HEK293 (cell line): ENCODE measurements around the gene TUBGCP3.

Experiments used
- CTCF ChIA-PET: fragments of 350-600 bp; formaldehyde crosslinking; extraction: SDS; loops from one replicate; lab custom pipeline; 2021; ENCODE audit warnings: antibody characterized with exemption; lab: Yijun Ruan, JAX
- POLR2A ChIA-PET: fragments of 300-600 bp; formaldehyde crosslinking; extraction: SDS; loops from one replicate; lab custom pipeline; 2020; ENCODE audit warnings: antibody characterized with exemption, inconsistent platforms; lab: Yijun Ruan, JAX
- H3K27ac ChIP-seq: fragments of 200-500 bp; sonication (Bioruptor generic); 2 replicates; pipeline ENCODE4 v1.5.1; 2014; ENCODE audit warnings: low read depth, low read length, control low read depth, inconsistent platforms; ENCODE audit errors: extremely low read depth
- H3K36me3 ChIP-seq, 2 experiments: fragments of 200-500 bp in 1 of 2; sonication (Bioruptor generic) in 1 of 2; 1 replicate in 1 of 2; 2 replicates in 1 of 2; pipeline ENCODE4 v1.5.1; 2014 to 2017; ENCODE audit warnings: inconsistent platforms in 2 of 2, low read length in 2 of 2; ENCODE audit not compliant: control insufficient read depth in 2 of 2, insufficient read depth in 1 of 2
- H3K4me1 ChIP-seq: fragments of 200-500 bp; sonication (Bioruptor generic); 2 replicates; pipeline ENCODE4 v1.5.1; 2014; ENCODE audit warnings: mild to moderate bottlenecking, low read length, inconsistent platforms; ENCODE audit not compliant: control insufficient read depth, insufficient read depth
- H3K4me3 ChIP-seq: 2 replicates; pipeline ENCODE4 v1.5.1; 2011; ENCODE audit warnings: low read depth, mild to moderate bottlenecking, control low read depth, low read length, moderate library complexity
- H3K9me3 ChIP-seq: fragments of 200-500 bp; sonication (Bioruptor generic); 2 replicates; pipeline ENCODE4 v1.5.1; 2014; ENCODE audit warnings: low read depth, low read length, inconsistent platforms; ENCODE audit not compliant: control insufficient read depth, insufficient read depth
- BCL6B ChIP-seq: fragments of 450-650 bp; formaldehyde crosslinking; IDR thresholded peaks from 2 replicates; pipeline ENCODE4 v1.5.1; 2017; ENCODE audit warnings: missing biosample characterization, missing genetic modification characterization
- FEZF1 ChIP-seq: fragments of 450-650 bp; formaldehyde crosslinking; IDR thresholded peaks from 2 replicates; pipeline ENCODE4 v1.5.1; 2016; ENCODE audit warnings: missing biosample characterization, missing genetic modification characterization
- KLF10 ChIP-seq: fragments of 450-650 bp; IDR thresholded peaks from 2 replicates; pipeline ENCODE4 v1.5.1; 2018; ENCODE audit warnings: missing biosample characterization, mild to moderate bottlenecking, missing genetic modification characterization
- OSR2 ChIP-seq: fragments of 450-650 bp; formaldehyde crosslinking; IDR thresholded peaks from 2 replicates; pipeline ENCODE4 v1.5.1; 2016; ENCODE audit warnings: missing biosample characterization, missing genetic modification characterization
- PRDM4 ChIP-seq: fragments of 450-650 bp; formaldehyde crosslinking; IDR thresholded peaks from 2 replicates; pipeline ENCODE4 v1.5.1; 2017; ENCODE audit warnings: missing biosample characterization, missing genetic modification characterization
- ZBTB26 ChIP-seq: fragments of 450-650 bp; formaldehyde crosslinking; optimal IDR thresholded peaks from 2 replicates; pipeline ENCODE3; 2016; ENCODE audit warnings: missing biosample characterization, mild to moderate bottlenecking, missing genetic modification characterization
- ZIC2 ChIP-seq: fragments of 450-650 bp; formaldehyde crosslinking; IDR thresholded peaks from 2 replicates; pipeline ENCODE4 v1.5.1; 2016; ENCODE audit warnings: missing biosample characterization, missing genetic modification characterization
- ZNF18 ChIP-seq: fragments of 450-650 bp; formaldehyde crosslinking; IDR thresholded peaks from 2 replicates; pipeline ENCODE4 v1.5.1; 2016; ENCODE audit warnings: missing biosample characterization, missing genetic modification characterization
- ZNF202 ChIP-seq: fragments of 450-650 bp; formaldehyde crosslinking; IDR thresholded peaks from 2 replicates; pipeline ENCODE4 v1.5.1; 2016; ENCODE audit warnings: missing biosample characterization, missing genetic modification characterization, borderline replicate concordance
- ZNF488 ChIP-seq: fragments of 450-650 bp; formaldehyde crosslinking; IDR thresholded peaks from 2 replicates; pipeline ENCODE4 v1.5.1; 2016; ENCODE audit warnings: missing biosample characterization, missing genetic modification characterization
- ZNF585B ChIP-seq: fragments of 450-650 bp; formaldehyde crosslinking; IDR thresholded peaks from 2 replicates; pipeline ENCODE4 v1.5.1; 2016; ENCODE audit warnings: missing biosample characterization, missing genetic modification characterization
- ZNF596 ChIP-seq: fragments of 450-650 bp; IDR thresholded peaks from 2 replicates; pipeline ENCODE4 v1.5.0; 2018; ENCODE audit warnings: missing biosample characterization, mild to moderate bottlenecking, missing genetic modification characterization, moderate library complexity
- ZSCAN4 ChIP-seq: fragments of 450-650 bp; formaldehyde crosslinking; IDR thresholded peaks from 2 replicates; pipeline ENCODE4 v1.5.1; 2017; ENCODE audit warnings: missing biosample characterization, missing genetic modification characterization
- TF ChIP-seq, protein P1 (sequence below): fragments of 450-650 bp; formaldehyde crosslinking; IDR thresholded peaks from 2 replicates; pipeline ENCODE4 v1.5.1; 2016; ENCODE audit warnings: missing biosample characterization, missing genetic modification characterization, borderline replicate concordance

Gene TUBGCP3

GRCh38 chr13:112465251-112466131, 122.5 kb downstream of the TUBGCP3 start:
- Histone ChIP-seq H3K36me3 (no peaks in the 10 kb centered on the region), H3K9me3 (no peaks in the 10 kb centered on the region), H3K4me3 (no peak overlapping the region), H3K4me1 (no peaks in the 10 kb centered on the region), H3K27ac (no peak overlapping the region)
- TF ChIP-seq ZIC2 (no peak), ZBTB26 (tag by site-specific recombination) (no peak), ZNF585B (tag by site-specific recombination) (no peak), BCL6B (tag by site-specific recombination) (no peak), ZNF488 (no peak), FEZF1 (no peak), KLF10 (tag by site-specific recombination) (no peak), OSR2 (no peak), ZNF596 (tag by site-specific recombination) (no peak), ZNF18 (no peak), ZNF202 (tag by site-specific recombination) (no peak), ZSCAN4 (tag by site-specific recombination) (no peak), PRDM4 (tag by site-specific recombination) (no peak)
- TF ChIP-seq, protein P1, sequence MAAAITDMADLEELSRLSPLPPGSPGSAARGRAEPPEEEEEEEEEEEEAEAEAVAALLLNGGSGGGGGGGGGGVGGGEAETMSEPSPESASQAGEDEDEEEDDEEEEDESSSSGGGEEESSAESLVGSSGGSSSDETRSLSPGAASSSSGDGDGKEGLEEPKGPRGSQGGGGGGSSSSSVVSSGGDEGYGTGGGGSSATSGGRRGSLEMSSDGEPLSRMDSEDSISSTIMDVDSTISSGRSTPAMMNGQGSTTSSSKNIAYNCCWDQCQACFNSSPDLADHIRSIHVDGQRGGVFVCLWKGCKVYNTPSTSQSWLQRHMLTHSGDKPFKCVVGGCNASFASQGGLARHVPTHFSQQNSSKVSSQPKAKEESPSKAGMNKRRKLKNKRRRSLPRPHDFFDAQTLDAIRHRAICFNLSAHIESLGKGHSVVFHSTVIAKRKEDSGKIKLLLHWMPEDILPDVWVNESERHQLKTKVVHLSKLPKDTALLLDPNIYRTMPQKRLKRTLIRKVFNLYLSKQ (tag by site-specific recombination) = no peak
- ChIA-PET POLR2A (no interaction called here), CTCF (no interaction called here)
